Measurements from ENCODE around the gene FBXO47.
A peak's percentile ranks its signal among the peaks of the same experiment; 100 is the strongest.

Gene FBXO47

GRCh38 chr17:39002991-39003715 is 36.0 kb upstream of the FBXO47 start:
- Histone ChIP-seq H3K27me3 (replicated peaks; ENCODE audit: control insufficient read depth, insufficient read depth, low read length, poor library complexity, severe bottlenecking) (no peaks in the 10 kb centered on the region), H3K36me3 (ENCODE audit: control insufficient read depth, insufficient read depth, low read length) (no peaks in the 10 kb centered on the region), H3K4me1 (ENCODE audit: control insufficient read depth, insufficient read depth, low read length, poor library complexity, severe bottlenecking) (peaks cover 5% of the 10 kb centered on the region), H3K27ac (ENCODE audit: insufficient read depth, low read length, poor library complexity, severe bottlenecking) (no peak overlapping the region), H3K4me3 (ENCODE audit: insufficient read depth, low read depth, low read length, poor library complexity, severe bottlenecking) (no peak overlapping the region), H3K9me3 (ENCODE audit: control insufficient read depth, low read length) (no peaks in the 10 kb centered on the region)
- DNase-seq = peak in 2 of 3 donors; percentile 8 to 22

GRCh38 chr17:39001703-39002637 is 34.8 kb upstream of the FBXO47 start:
- H3K4me3 ChIP-seq (ENCODE audit: insufficient read depth, low read depth, low read length, poor library complexity, severe bottlenecking) = no peak overlapping the region
- no peak overlapping the region for H3K27ac ChIP-seq (ENCODE audit: insufficient read depth, low read length, poor library complexity, severe bottlenecking)
- H3K36me3 ChIP-seq (ENCODE audit: control insufficient read depth, insufficient read depth, low read length) = no peaks in the 10 kb centered on the region
- H3K9me3 ChIP-seq (ENCODE audit: control insufficient read depth, low read length) = peaks cover 6% of the 10 kb centered on the region
- peaks cover 5% of the 10 kb centered on the region for H3K4me1 ChIP-seq (ENCODE audit: control insufficient read depth, insufficient read depth, low read length, poor library complexity, severe bottlenecking)
- DNase-seq = no peak
- H3K27me3 ChIP-seq (replicated peaks; ENCODE audit: control insufficient read depth, insufficient read depth, low read length, poor library complexity, severe bottlenecking) = no peaks in the 10 kb centered on the region

GRCh38 chr17:39000021-39000601 is 32.9 kb upstream of the FBXO47 start:
- DNase-seq = no peak
- peaks cover 5% of the 10 kb centered on the region for H3K4me1 ChIP-seq (ENCODE audit: control insufficient read depth, insufficient read depth, low read length, poor library complexity, severe bottlenecking)
- no peaks in the 10 kb centered on the region for H3K27me3 ChIP-seq (replicated peaks; ENCODE audit: control insufficient read depth, insufficient read depth, low read length, poor library complexity, severe bottlenecking)
- H3K9me3 ChIP-seq (ENCODE audit: control insufficient read depth, low read length) = peaks cover 6% of the 10 kb centered on the region
- no peak overlapping the region for H3K4me3 ChIP-seq (ENCODE audit: insufficient read depth, low read depth, low read length, poor library complexity, severe bottlenecking)
- H3K36me3 ChIP-seq (ENCODE audit: control insufficient read depth, insufficient read depth, low read length) = no peaks in the 10 kb centered on the region
- no peak overlapping the region for H3K27ac ChIP-seq (ENCODE audit: insufficient read depth, low read length, poor library complexity, severe bottlenecking)

GRCh38 chr17:38996660-38997337 is 29.6 kb upstream of the FBXO47 start:
- Histone ChIP-seq H3K36me3 (ENCODE audit: control insufficient read depth, insufficient read depth, low read length) (no peaks in the 10 kb centered on the region), H3K27me3 (replicated peaks; ENCODE audit: control insufficient read depth, insufficient read depth, low read length, poor library complexity, severe bottlenecking) (no peaks in the 10 kb centered on the region), H3K4me1 (ENCODE audit: control insufficient read depth, insufficient read depth, low read length, poor library complexity, severe bottlenecking) (no peaks in the 10 kb centered on the region), H3K4me3 (ENCODE audit: insufficient read depth, low read depth, low read length, poor library complexity, severe bottlenecking) (no peak overlapping the region), H3K27ac (ENCODE audit: insufficient read depth, low read length, poor library complexity, severe bottlenecking) (no peak overlapping the region), H3K9me3 (ENCODE audit: control insufficient read depth, low read length) (peaks cover 6% of the 10 kb centered on the region)
- no peak for DNase-seq

GRCh38 chr17:38994026-38994425 is 26.8 kb upstream of the FBXO47 start:
- H3K27me3 ChIP-seq (replicated peaks; ENCODE audit: control insufficient read depth, insufficient read depth, low read length, poor library complexity, severe bottlenecking) = no peaks in the 10 kb centered on the region
- no peak overlapping the region for H3K4me3 ChIP-seq (ENCODE audit: insufficient read depth, low read depth, low read length, poor library complexity, severe bottlenecking)
- H3K4me1 ChIP-seq (ENCODE audit: control insufficient read depth, insufficient read depth, low read length, poor library complexity, severe bottlenecking) = no peaks in the 10 kb centered on the region
- H3K27ac ChIP-seq (ENCODE audit: insufficient read depth, low read length, poor library complexity, severe bottlenecking) = no peak overlapping the region
- no peak for DNase-seq
- no peaks in the 10 kb centered on the region for H3K36me3 ChIP-seq (ENCODE audit: control insufficient read depth, insufficient read depth, low read length)
- peaks cover 6% of the 10 kb centered on the region for H3K9me3 ChIP-seq (ENCODE audit: control insufficient read depth, low read length)

GRCh38 chr17:38984666-38985065 is 17.5 kb upstream of the FBXO47 start:
- Histone ChIP-seq H3K27ac (ENCODE audit: insufficient read depth, low read length, poor library complexity, severe bottlenecking) (no peak overlapping the region), H3K9me3 (ENCODE audit: control insufficient read depth, low read length) (no peaks in the 10 kb centered on the region), H3K27me3 (replicated peaks; ENCODE audit: control insufficient read depth, insufficient read depth, low read length, poor library complexity, severe bottlenecking) (no peaks in the 10 kb centered on the region), H3K4me1 (ENCODE audit: control insufficient read depth, insufficient read depth, low read length, poor library complexity, severe bottlenecking) (no peaks in the 10 kb centered on the region), H3K36me3 (ENCODE audit: control insufficient read depth, insufficient read depth, low read length) (no peaks in the 10 kb centered on the region), H3K4me3 (ENCODE audit: insufficient read depth, low read depth, low read length, poor library complexity, severe bottlenecking) (no peak overlapping the region)
- DNase-seq = no peak

- H3K27me3 ChIP-seq (replicated peaks; ENCODE audit: control insufficient read depth, insufficient read depth, low read length, poor library complexity, severe bottlenecking) = no peaks in the 10 kb centered on the region
- DNase-seq = peak in 1 of 3 donors; percentile 22
Measured at GRCh38 chr17:38982858-38983746, 15.9 kb upstream of the FBXO47 start.

GRCh38 chr17:38981636-38982035 is 14.4 kb upstream of the FBXO47 start:
- Histone ChIP-seq H3K27me3 (replicated peaks; ENCODE audit: control insufficient read depth, insufficient read depth, low read length, poor library complexity, severe bottlenecking) (no peaks in the 10 kb centered on the region), H3K36me3 (ENCODE audit: control insufficient read depth, insufficient read depth, low read length) (no peaks in the 10 kb centered on the region), H3K9me3 (ENCODE audit: control insufficient read depth, low read length) (no peaks in the 10 kb centered on the region), H3K27ac (ENCODE audit: insufficient read depth, low read length, poor library complexity, severe bottlenecking) (no peak overlapping the region), H3K4me3 (ENCODE audit: insufficient read depth, low read depth, low read length, poor library complexity, severe bottlenecking) (no peak overlapping the region), H3K4me1 (ENCODE audit: control insufficient read depth, insufficient read depth, low read length, poor library complexity, severe bottlenecking) (no peaks in the 10 kb centered on the region)
- DNase-seq = no peak

More at GRCh38 chr17:38982858-38983746, 15.9 kb upstream of the FBXO47 start:
- Histone ChIP-seq H3K4me1 (ENCODE audit: control insufficient read depth, insufficient read depth, low read length, poor library complexity, severe bottlenecking) (no peaks in the 10 kb centered on the region), H3K4me3 (ENCODE audit: insufficient read depth, low read depth, low read length, poor library complexity, severe bottlenecking) (no peak overlapping the region), H3K27ac (ENCODE audit: insufficient read depth, low read length, poor library complexity, severe bottlenecking) (no peak overlapping the region), H3K36me3 (ENCODE audit: control insufficient read depth, insufficient read depth, low read length) (no peaks in the 10 kb centered on the region), H3K9me3 (ENCODE audit: control insufficient read depth, low read length) (no peaks in the 10 kb centered on the region)

All from effector memory CD4-positive, alpha-beta T cell (primary cell).